Dendritic cell treated with granulocyte-macrophage colony-stimulating factor and Interleukin-4, amounts not matched to agents 40 ng/mL and 50 ng/mL, for 4 days (primary cell): Measurements from ENCODE around the gene HES1.

ENCODE experiments used
- H3K27ac Mint-ChIP-seq: one replicate; pipeline ENCODE4 v1.8.0; 2022; ENCODE audit warnings: mild to moderate bottlenecking, mixed read lengths
- H3K27me3 Mint-ChIP-seq: one replicate; pipeline ENCODE4 v1.8.0; 2022; ENCODE audit warnings: mild to moderate bottlenecking, mixed read lengths
- H3K36me3 Mint-ChIP-seq: one replicate; pipeline ENCODE4 v1.8.0; 2022; ENCODE audit warnings: low read depth, mixed read lengths
- H3K4me1 Mint-ChIP-seq: one replicate; pipeline ENCODE4 v1.8.0; 2022; ENCODE audit warnings: low read depth, mixed read lengths
- H3K4me3 Mint-ChIP-seq: one replicate; pipeline ENCODE4 v1.8.0; 2022; ENCODE audit warnings: mild to moderate bottlenecking, moderate library complexity, mixed read lengths
- H3K9me3 Mint-ChIP-seq: one replicate; pipeline ENCODE4 v1.8.0; 2022; ENCODE audit warnings: mixed read lengths
- intact Hi-C: fragments of 100-400 bp; cut with micrococcal nuclease; formaldehyde crosslinking; loops from one replicate; pipeline ENCODE4 v1.15.0; 2022

Gene HES1

GRCh38 chr3:194097141-194097882, 38.6 kb upstream of the HES1 start:
- Mint-ChIP-seq H3K27me3 (peaks cover 53% of the 10 kb centered on the region), H3K9me3 (no peaks in the 10 kb centered on the region), H3K27ac (no peak overlapping the region), H3K4me1 (peaks cover 62% of the 10 kb centered on the region), H3K4me3 (no peak overlapping the region), H3K36me3 (no peaks in the 10 kb centered on the region)
- intact Hi-C loops: no loop called here

DNA sequence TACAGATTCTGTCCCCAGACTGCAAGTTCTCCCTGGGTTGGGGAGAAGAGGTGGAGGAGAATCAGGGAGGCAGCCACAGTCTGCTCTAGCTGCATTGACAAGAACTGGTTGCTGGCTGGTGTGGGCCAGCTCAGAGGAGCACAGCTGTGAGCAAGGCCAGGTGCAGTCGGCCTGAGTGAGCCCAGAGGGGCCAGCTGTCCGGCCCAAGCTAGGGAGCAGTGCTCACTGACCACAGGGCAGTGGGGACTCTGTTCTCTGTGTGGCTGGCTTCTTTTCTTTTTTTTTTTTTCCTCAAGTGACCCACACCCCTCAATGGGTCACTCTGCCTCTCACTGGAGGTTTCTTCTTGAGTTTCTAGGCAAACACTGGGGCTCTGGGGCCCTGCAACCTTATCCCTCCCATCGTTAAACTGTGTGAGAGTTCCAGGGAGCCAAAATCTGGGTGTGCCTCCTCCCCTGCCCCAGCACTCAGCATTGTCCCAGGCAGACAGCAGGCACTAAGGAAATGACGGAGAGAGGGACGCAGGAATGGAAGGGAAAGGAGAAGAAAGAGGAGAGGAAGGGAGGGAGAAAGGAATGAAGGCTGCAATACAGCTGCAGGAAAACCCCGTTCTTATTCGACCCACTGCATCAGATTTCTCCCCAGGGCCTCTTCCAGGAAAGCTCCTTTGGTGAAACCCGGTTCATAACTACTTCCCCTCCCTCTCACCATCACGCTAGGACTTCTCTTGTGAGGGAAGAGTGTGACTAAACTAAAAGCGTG, 37.7 kb upstream of the HES1 start:
- peaks cover 54% of the 10 kb centered on the region for H3K4me1 Mint-ChIP-seq
- H3K9me3 Mint-ChIP-seq: no peaks in the 10 kb centered on the region
- peaks cover 60% of the 10 kb centered on the region for H3K27me3 Mint-ChIP-seq
- H3K4me3 Mint-ChIP-seq: no peak overlapping the region
- intact Hi-C loops: no loop called here
- H3K36me3 Mint-ChIP-seq: no peaks in the 10 kb centered on the region
- H3K27ac Mint-ChIP-seq: peak overlapping the region; percentile 49

GRCh38 chr3:194098843-194099183, 37.1 kb upstream of the HES1 start:
- H3K27ac Mint-ChIP-seq: peak overlapping the region; percentile 49
- intact Hi-C loops: no loop called here
- no peak overlapping the region for H3K4me3 Mint-ChIP-seq
- peaks cover 63% of the 10 kb centered on the region for H3K27me3 Mint-ChIP-seq
- H3K36me3 Mint-ChIP-seq: no peaks in the 10 kb centered on the region
- peaks cover 51% of the 10 kb centered on the region for H3K4me1 Mint-ChIP-seq
- H3K9me3 Mint-ChIP-seq: no peaks in the 10 kb centered on the region

GRCh38 chr3:194099215-194099614, 36.7 kb upstream of the HES1 start:
- H3K9me3 Mint-ChIP-seq: no peaks in the 10 kb centered on the region
- H3K27ac Mint-ChIP-seq: no peak overlapping the region
- intact Hi-C loops: no loop called here
- peaks cover 66% of the 10 kb centered on the region for H3K27me3 Mint-ChIP-seq
- H3K36me3 Mint-ChIP-seq: no peaks in the 10 kb centered on the region
- H3K4me1 Mint-ChIP-seq: peaks cover 52% of the 10 kb centered on the region
- H3K4me3 Mint-ChIP-seq: no peak overlapping the region

- Mint-ChIP-seq H3K9me3 (no peaks in the 10 kb centered on the region), H3K27me3 (peaks cover 75% of the 10 kb centered on the region), H3K36me3 (no peaks in the 10 kb centered on the region), H3K27ac (no peak overlapping the region), H3K4me3 (no peak overlapping the region), H3K4me1 (peaks cover 55% of the 10 kb centered on the region)
- intact Hi-C loops: no loop called here
Measured at GRCh38 chr3:194100856-194101390, 35.0 kb upstream of the HES1 start.

- Mint-ChIP-seq H3K36me3 (no peaks in the 10 kb centered on the region), H3K27me3 (peaks cover 80% of the 10 kb centered on the region), H3K27ac (no peak overlapping the region), H3K4me3 (no peak overlapping the region), H3K4me1 (peaks cover 50% of the 10 kb centered on the region), H3K9me3 (no peaks in the 10 kb centered on the region)
- intact Hi-C loops: no loop called here
Measured at GRCh38 chr3:194101592-194102432, 34.1 kb upstream of the HES1 start.

DNA sequence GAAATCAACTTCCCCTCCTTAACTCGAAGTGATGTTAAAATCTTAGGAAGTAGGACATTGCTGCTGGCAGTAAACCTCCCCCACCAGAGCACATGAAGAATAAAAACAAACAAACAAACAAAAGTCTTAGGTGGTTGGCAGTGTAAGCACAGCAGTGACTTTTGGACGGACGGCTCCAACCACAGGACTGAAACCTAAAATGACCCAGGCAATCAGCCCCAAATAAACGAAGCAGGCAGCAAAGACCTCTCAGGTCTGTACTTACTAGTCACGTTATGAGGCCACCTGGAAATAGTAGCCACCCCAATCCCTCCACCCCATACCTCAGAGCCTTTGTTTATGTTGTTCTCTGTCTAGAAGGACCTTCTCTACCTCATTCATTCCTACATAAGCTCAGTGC, 33.5 kb upstream of the HES1 start:
- H3K4me3 Mint-ChIP-seq: no peak overlapping the region
- H3K4me1 Mint-ChIP-seq: peaks cover 44% of the 10 kb centered on the region
- H3K9me3 Mint-ChIP-seq: no peaks in the 10 kb centered on the region
- intact Hi-C loops: no loop called here
- H3K27ac Mint-ChIP-seq: no peak overlapping the region
- no peaks in the 10 kb centered on the region for H3K36me3 Mint-ChIP-seq
- peaks cover 77% of the 10 kb centered on the region for H3K27me3 Mint-ChIP-seq

- Mint-ChIP-seq H3K27me3 (peaks cover 71% of the 10 kb centered on the region), H3K36me3 (no peaks in the 10 kb centered on the region), H3K27ac (no peak overlapping the region), H3K4me1 (peaks cover 33% of the 10 kb centered on the region), H3K4me3 (no peak overlapping the region), H3K9me3 (no peaks in the 10 kb centered on the region)
- intact Hi-C loops: no loop called here
Measured at GRCh38 chr3:194103505-194103904, 32.4 kb upstream of the HES1 start.

DNA sequence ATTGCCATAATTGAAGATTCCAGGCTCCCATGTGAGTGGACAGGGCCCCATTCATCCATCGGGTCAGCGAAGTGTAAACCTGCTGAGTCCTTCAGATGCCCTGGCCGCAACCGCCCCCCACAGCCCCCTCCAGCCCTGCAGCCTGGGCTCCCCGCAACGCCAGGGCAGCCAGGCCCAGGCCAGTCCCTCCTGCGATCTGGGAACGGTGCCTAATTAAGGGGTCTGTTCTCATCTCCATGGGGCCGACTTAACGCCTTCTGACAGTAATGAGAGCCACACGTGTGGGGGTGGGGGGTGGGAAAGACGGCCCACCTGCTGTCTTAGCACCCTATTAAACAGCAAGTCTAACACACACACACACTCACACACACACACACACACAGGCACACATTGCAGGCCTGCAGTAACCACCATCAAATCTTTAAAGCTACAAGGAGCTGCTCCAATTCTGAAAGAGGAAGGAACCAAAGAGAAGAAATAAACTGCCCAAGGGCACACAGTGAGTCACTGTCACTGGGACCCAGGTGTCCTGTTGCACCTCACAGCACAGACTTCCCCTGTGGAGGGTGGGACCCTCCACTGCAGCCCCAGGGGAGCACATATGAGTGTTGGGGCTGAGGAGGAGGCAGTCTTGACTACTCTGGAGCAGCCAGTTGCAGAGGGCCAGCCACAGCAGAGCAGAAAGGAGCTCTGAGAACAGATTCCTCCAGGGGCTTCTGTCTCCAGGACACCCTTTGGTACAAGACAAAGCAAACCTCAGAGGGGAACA, 31.8 kb upstream of the HES1 start:
- intact Hi-C loops: no loop called here
- peaks cover 29% of the 10 kb centered on the region for H3K4me1 Mint-ChIP-seq
- no peak overlapping the region for H3K4me3 Mint-ChIP-seq
- H3K9me3 Mint-ChIP-seq: no peaks in the 10 kb centered on the region
- no peaks in the 10 kb centered on the region for H3K36me3 Mint-ChIP-seq
- peaks cover 68% of the 10 kb centered on the region for H3K27me3 Mint-ChIP-seq
- H3K27ac Mint-ChIP-seq: no peak overlapping the region

DNA sequence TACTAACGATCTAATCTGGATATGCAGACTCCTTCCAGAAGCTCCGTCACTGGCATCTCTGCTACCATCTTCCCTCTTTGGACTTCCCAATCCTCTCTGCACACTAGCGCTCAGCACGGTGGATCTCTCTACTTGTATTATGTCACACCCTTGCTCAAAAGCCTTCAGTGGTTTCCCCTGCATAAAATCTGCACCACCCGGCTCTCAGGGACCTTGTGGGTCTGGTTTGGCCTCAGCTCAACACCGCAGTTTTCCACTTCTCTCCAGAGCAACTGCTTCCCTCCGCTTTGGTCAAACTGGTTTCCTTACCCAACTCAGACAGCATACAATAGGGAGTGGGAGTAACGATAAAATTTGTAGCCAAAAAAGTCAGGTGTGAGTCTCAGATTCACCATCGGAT, 30.7 kb upstream of the HES1 start:
- peaks cover 28% of the 10 kb centered on the region for H3K4me1 Mint-ChIP-seq
- H3K36me3 Mint-ChIP-seq: no peaks in the 10 kb centered on the region
- intact Hi-C loops: no loop called here
- no peak overlapping the region for H3K4me3 Mint-ChIP-seq
- H3K9me3 Mint-ChIP-seq: no peaks in the 10 kb centered on the region
- peaks cover 62% of the 10 kb centered on the region for H3K27me3 Mint-ChIP-seq
- no peak overlapping the region for H3K27ac Mint-ChIP-seq

DNA sequence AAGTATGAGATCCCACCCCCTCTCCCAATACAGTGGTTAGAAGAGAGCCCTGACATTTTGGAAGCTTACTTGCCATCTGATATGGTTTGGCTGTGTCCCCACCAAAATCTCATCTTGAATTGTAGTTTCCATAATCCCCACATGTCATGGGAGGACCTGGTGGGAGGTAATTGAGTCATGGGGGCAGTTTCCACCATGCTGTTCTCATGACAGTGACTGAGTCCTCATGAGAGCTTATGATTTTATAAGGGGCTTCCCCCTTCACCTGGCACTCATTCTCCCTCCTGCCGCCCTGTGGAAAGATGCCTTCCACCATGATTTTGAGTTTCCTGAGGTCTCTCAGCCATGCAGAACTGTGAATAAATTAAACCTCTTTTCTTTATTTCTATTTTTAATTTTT, 28.8 kb upstream of the HES1 start:
- Mint-ChIP-seq H3K4me1 (peaks cover 36% of the 10 kb centered on the region), H3K27me3 (peaks cover 47% of the 10 kb centered on the region), H3K27ac (no peak overlapping the region), H3K4me3 (no peak overlapping the region), H3K36me3 (no peaks in the 10 kb centered on the region), H3K9me3 (no peaks in the 10 kb centered on the region)
- intact Hi-C loops: no loop called here

GRCh38 chr3:194109192-194109863, 26.6 kb upstream of the HES1 start:
- no peaks in the 10 kb centered on the region for H3K36me3 Mint-ChIP-seq
- intact Hi-C loops: no loop called here

DNA sequence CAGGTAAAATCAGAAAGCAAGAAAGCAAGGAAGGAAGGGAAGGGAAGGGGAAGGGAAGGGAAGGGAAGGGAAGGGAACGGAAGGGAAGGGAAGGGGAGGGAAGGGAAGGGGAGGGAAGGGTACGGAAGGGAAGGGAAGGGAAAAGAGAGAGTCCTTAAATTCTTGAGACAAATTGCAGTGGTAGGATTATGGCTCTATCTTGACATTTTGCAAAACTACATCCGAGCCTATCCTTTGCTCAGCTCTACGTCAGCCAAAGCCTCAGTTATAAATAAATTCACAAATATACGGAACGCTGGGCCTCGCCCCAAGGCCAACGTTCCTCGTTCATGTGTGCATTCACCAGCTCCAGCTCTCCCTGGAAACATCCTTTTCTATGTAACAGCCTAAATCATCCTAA, 25.5 kb upstream of the HES1 start:
- H3K9me3 Mint-ChIP-seq: no peaks in the 10 kb centered on the region
- no peaks in the 10 kb centered on the region for H3K36me3 Mint-ChIP-seq
- peaks cover 35% of the 10 kb centered on the region for H3K27me3 Mint-ChIP-seq
- H3K4me3 Mint-ChIP-seq: no peak overlapping the region
- intact Hi-C loops: no loop called here
- H3K27ac Mint-ChIP-seq: no peak overlapping the region
- peaks cover 17% of the 10 kb centered on the region for H3K4me1 Mint-ChIP-seq

More at GRCh38 chr3:194109192-194109863, 26.6 kb upstream of the HES1 start:
- Mint-ChIP-seq H3K4me1 (peaks cover 27% of the 10 kb centered on the region), H3K4me3 (no peak overlapping the region), H3K9me3 (no peaks in the 10 kb centered on the region), H3K27me3 (peaks cover 37% of the 10 kb centered on the region), H3K27ac (no peak overlapping the region)
